GM12874 (cell line): ENCODE results near the gene LRMDA.

ENCODE experiments used
- CTCF ChIP-seq: IDR thresholded peaks from 2 replicates; pipeline ENCODE4 v1.5.1; 2011; ENCODE audit warnings: low read depth, mild to moderate bottlenecking, control low read depth, low read length, moderate library complexity; ENCODE audit not compliant: insufficient read depth

Gene LRMDA

GRCh38 chr10:75598998-75599397 is 167.6 kb downstream of the LRMDA start:
- TF ChIP-seq CTCF, result no peak

GRCh38 chr10:75599875-75600648 is 168.6 kb downstream of the LRMDA start:
- TF ChIP-seq CTCF, result no peak

- no peak for TF ChIP-seq CTCF
These were observed 169.4 kb downstream of the LRMDA start for GRCh38 chr10:75600833-75601232.

GRCh38 chr10:75602341-75602740 is 170.9 kb downstream of the LRMDA start:
- no peak for TF ChIP-seq CTCF

- no peak for TF ChIP-seq CTCF
These were observed 173.7 kb downstream of the LRMDA start for GRCh38 chr10:75605096-75605495.

- no peak for TF ChIP-seq CTCF
These were observed 174.9 kb downstream of the LRMDA start for GRCh38 chr10:75606203-75606779.

GRCh38 chr10:75607576-75607975 is 176.2 kb downstream of the LRMDA start:
- no peak for TF ChIP-seq CTCF
